GM18858 (cell line): Measurements from ENCODE around the gene LRFN2.

Source experiments
- ATAC-seq: cut with Tn5 transposase; IDR thresholded peaks from one replicate; pipeline ENCODE4 v1.9.1; 2021; ENCODE audit not compliant: unreplicated experiment

Gene LRFN2

DNA sequence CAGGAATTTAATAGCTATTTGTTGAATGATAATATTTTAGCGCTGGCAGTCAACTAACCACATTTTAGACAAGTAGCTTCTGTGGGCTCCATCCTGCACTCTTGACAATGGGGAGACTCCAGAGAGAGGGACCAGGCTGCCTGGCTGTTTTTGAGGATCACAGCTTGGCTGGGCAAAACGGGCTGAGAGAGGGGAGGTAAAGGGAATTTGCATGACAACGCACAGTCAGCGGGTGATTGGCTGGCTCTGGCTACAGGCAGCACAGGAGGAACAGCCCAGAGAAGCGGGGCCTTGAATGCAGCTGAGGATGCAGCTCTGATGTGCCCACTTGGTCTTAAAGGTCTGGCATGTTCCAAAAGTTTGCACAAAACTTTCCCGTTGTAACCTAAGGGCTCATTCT lies 41.2 kb downstream of the LRFN2 start:
- no peak for ATAC-seq

DNA sequence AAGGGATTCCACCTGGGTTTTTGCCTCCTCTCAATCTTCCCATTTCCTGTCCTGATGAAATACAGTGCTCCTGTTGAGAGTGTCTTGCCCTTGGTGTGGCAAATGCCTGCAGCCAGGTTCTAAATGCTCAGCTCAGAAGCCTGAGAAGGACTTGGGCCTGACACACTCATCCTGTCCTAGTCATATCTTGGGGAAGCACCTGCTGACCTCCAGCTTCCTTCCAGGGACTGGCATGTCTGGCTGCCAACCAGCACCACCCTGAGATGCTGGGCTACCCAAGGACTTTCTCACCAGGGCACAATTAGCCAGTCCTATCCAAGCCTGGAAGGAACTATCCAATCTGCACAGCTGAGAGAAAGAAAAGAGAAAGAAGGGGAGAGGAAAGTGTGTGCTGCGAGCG lies 43.4 kb downstream of the LRFN2 start:
- no peak for ATAC-seq

DNA sequence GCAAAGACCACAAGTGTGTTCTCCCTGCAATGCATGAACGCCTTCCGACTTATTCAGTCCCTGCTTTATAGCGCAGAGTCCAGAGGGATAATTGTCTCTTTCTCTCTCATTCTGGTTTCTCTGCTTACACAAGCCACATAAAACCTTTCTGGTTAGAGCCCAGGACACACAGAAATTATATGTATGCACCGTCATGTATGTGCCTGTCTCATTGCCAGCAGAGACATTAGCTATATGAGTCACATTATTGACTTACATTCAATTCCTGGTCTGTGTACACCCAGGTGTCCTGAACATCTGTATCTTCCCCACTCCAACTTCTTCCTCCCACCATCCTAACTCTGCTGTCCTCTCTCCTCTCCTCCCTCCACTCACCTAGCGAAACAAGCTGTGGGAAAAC lies 44.0 kb downstream of the LRFN2 start:
- ATAC-seq, result no peak

DNA sequence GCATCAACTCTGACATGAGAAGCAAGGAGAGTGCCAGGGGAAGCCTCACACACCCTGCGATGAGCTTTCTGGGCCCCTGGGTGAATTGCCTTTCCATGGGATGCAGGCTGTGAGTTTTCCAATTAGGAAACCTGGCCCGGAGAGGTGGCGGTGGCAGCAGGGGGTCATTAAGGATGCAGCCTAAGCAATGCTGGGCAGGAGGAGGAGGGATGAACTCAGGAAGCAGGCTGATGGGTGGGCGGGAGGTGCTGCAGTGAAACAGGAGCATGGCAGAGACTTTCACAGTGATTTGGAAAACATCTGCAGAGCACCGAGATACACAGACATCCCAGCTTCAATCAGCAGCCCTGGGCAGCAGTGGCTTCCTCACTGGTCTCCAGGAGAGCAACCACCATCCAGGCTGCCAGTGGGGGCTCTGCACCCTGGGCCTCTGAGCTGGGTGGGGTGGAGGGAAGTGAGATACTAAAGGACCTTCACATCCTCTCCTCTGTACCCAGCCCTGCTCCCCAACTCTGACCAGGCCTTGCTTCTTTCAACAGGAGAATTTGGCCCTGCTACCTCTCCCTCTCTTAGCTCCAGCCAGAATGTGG lies 44.9 kb downstream of the LRFN2 start:
- no peak for ATAC-seq

DNA sequence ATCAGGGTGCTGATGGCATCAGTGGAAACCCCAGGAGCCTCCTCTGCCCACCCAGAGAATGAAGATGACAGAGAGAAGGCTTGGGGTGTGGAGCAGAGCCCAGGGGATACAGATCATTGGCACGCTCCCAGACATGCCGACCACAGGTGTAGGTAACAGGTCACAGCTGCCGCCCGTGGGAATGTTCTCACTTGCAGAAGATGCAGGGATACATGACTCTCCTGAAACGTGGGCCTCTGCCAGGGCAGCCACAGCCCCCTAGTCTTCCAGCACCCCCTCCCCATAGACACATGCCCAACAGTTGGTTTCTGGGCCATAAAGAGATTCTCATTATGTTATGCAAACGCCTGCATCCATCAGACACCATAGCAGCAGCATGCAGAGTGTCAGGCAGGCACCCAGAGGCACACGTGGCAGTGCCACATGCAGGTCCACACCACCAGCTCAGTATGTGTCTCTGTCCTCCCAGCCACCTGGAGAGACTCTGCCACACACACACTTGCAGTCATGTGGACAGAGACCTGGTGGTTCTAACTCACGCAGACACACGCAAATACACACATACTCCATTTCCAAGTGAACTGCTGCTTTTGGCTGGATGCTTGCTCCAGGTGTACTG lies 45.5 kb downstream of the LRFN2 start:
- ATAC-seq, result no peak

DNA sequence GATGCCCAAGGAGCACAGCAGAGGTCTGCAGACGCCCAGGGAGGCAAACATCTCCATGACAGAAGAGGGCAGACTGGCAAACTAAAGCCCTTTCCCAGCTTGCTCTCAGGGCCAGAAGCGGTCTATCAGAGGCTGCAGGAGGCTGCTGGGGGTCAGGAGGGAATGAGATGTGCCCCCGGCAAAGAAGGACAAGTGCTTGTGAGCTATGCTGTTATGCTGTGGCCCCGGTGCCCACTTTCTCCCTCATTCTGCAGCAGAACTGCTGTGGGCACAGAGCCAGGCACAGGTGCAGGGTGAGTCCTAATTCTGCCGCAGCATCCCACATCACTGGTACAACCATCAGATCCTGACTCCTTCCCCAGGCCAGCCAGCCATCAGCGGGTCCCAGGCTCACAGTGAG lies 46.4 kb downstream of the LRFN2 start:
- ATAC-seq, result no peak

DNA sequence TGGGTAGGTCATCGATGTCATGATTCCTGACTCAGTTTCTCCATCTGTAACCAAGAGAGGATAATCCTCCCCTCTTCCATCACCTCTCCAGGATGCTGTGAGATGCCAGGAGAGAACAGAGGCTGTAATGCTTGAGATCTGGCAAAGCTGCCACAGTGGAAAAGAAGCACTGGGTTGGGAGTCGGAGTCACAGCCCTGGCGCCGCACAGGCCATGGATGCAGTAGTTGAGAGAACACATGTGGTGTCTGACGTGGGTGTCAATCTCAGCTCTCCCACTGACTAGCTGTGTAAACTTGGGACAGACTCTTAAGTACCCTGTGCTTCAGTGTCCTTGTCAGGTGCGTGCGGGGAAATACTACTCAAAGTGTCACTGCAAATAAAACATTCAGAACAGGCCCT lies 47.3 kb downstream of the LRFN2 start:
- no peak for ATAC-seq

DNA sequence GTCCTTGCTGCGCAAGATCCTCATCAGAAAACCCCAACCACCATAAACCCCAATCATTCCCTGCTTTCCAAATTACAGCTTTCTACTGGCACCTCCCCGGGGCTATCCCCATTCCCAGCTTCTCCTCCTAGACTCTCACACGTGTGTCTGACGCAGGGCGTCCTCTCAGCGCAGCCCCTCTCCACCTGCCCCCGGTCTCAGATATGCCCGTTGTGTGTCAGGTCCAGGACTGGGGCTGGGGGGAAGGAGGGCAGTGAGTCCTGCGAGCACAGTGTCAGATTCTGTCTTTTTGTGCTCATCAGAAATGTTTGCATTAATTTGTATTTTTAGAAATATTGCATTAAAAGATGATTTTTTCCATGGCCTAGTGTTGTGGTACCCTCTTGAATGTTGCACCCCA lies 48.6 kb downstream of the LRFN2 start:
- no peak for ATAC-seq

DNA sequence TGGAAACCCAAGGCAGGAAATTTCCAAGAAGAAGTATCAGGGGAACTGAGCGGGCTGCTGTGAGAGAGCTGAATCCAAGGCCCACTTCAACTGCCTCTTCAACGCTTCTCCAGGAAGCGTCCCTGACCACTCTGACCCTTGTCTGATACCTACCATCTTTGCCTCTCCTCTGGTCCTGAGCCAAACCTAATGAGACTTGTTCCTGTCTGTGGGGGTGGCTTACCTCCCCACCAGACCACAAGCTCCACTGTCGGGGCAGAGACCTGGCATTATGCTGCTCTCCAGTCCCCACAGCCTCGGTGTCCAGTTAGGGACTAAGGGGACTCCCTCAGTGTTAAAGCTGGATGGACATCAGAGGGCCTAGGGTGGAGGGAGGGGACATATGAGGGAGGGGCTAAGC lies 49.7 kb downstream of the LRFN2 start:
- ATAC-seq, result no peak

DNA sequence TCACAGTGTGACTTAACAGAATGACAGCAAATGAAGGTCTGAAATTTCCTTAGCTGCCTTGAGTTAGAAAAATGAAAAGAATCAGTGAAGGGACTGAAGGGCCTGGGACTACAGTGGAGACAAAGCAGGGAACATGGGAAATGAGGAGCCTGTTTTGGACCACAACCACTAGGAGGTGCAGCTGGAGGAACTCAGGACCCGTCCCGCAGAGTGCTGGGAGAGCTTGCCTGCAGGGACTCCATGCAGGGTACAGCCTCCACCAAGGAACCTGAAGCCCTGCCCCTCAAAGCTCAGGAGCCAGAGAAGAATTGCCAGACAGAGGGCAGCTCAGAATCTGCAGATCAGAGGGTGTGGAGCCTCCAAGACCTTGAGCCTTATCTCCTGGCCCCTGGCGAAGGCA lies 50.7 kb downstream of the LRFN2 start:
- no peak for ATAC-seq

DNA sequence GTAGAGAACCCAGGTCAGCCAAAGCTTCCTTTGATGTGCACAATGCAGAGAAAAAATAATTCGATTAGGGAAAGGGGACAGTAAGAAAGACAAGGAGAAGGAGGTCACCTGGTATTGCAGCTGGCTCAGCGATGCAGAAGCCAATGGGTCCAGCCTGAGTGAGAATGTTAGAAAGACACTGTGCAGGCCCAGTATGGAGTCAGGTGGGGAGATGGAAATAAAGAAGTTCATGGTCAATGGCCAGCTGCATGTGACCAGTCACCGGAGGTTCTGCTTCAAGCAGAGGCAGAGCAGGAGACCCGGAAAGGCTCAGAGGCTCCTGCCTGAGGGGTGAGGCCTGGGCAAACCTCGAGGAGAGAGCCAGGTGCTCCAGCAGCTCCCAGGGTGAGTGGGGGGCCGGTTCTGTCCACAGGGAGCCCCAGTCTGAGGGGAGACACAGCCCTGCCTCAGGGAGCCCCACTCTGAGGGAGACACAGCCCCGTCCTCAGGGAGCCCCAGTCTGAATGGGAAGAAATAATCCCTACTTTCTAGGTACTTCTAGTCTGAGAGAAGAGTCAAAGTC lies 51.3 kb downstream of the LRFN2 start:
- ATAC-seq, result no peak

DNA sequence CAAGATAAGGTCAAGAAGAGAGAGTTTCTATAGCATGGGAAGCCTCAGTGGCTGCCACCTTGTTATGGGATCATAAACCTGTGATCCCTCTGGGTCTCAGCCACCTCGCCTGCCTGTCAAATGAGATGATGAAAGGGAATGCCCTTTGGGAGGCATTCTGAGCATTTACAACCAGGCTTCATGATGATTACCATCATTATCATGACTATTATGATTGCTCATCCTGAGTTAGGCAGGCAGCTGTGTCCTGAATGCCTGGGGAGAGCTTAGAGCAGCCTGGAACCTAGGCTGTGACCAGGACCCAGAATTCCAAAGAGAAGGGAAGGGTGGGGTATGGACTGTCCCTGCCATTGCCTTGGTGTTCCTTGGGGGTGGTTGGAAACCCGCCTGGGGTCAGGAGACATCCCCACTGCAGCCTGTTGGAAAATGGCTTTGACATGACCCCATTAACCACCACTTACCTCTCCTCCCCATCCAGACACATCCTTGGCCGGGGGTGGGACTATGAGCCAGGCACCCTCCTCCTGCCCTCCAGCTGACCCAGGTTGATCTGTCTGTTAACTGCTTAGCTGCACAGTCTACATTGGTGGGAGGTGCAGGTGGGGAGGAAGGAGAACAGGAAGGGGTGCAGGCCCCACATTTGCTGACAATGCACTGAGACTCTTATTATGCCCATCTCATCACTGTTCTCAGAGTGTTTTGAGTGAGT lies 51.9 kb downstream of the LRFN2 start:
- ATAC-seq, result no peak

DNA sequence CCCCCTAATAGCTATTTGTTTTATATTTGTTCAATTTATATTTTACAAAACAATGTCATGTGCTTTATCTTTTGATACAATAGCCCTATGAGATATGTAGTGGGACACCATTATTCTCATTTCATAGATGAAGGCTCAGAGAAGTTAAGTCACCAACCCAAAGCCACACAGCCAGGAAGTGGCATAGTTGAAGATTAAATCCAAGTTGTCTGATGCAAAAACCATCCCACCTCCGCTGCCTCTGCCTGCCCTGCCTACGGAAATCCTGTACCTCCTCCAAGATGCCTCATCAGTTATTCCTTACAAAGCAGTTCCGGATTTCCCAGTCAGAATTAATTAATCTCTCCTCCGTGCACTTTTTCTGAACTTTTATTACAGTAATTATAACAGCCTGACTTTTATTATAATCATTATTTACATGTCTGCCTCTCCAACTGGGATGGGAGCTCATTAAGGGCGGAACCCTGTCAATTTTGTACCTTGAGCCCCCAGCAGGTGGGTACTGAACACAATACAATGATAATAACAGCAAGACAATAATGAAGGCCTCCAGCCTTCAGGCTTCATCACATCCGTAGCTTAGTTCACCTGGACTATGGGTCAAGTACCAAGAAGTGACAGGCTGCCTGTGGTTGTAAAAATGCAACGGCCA lies 54.7 kb downstream of the LRFN2 start:
- no peak for ATAC-seq

DNA sequence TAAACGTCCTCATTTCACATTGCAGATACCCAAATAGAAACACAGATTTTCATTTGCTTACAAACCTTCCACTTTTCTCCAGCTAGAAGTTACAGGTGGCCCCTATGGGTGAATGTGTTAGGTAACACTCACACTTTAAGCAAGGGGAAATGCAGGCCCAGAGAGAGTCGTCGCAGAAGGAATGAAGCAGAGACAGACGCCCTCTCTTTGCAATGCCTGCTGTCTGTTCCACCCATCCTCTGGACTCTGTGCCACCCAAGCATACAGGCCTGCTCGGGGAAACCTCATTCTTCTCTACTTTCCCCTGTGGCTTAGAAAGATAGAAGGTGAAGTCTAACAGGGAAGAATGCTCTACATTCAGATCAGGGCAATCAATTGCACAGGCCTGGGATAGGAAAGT lies 57.2 kb downstream of the LRFN2 start:
- no peak for ATAC-seq

DNA sequence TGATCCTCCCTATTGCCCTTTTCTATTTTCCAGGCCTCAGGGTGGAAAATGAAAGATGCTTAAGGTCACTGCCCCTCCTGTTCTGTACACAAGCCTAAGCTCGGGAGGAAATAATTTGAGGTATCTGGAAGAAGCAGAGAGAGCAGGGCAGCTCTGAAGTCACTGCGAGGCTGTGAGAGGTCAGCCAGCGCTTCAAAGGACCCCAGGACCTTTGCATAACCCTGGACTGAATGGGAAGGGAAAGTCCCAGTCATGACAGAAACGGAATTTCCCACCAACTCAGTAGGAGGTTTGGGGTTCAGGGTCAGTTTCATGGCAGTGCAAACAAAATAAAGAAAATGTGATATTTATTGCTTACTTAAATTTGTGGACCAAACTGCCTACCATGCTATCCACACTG lies 58.1 kb downstream of the LRFN2 start:
- no peak for ATAC-seq

DNA sequence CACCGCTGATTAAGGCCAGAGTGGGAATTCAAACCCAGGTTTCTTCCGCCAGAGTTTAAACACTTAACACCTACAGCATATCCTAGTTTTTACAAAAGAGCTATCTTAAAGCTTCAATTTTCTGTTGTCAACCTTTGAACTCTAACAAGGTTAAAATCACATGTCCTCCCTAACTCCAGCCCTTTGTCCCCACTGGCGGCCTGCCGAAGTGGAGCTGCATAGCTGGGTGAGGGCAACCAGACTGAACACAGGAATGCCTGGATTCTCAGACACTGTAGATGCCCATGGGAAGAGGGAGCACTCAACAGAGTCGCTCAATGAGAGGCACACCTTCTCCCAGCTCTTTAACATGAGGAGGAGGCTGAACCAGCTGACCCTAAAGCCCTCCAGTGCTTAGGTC lies 59.1 kb downstream of the LRFN2 start:
- no peak for ATAC-seq

DNA sequence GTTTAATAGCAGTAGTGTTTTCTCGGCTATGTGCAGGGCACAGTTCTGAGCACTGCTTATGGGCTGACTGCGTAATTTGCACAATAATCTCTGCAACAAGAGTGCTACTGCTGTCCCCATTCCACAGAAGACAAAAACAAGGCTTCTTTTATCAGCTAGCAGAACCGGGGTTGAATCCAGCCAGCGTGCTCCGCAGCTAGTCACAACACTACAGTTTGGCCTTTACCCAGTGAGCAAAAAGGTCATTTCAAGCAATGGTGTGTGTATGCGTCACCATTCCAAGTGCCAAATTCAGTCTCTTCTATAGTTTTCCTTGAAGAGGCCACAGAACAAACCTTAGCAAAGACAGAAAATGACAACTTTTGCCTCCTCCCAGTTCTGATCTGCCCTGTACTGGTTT lies 61.1 kb downstream of the LRFN2 start:
- no peak for ATAC-seq

DNA sequence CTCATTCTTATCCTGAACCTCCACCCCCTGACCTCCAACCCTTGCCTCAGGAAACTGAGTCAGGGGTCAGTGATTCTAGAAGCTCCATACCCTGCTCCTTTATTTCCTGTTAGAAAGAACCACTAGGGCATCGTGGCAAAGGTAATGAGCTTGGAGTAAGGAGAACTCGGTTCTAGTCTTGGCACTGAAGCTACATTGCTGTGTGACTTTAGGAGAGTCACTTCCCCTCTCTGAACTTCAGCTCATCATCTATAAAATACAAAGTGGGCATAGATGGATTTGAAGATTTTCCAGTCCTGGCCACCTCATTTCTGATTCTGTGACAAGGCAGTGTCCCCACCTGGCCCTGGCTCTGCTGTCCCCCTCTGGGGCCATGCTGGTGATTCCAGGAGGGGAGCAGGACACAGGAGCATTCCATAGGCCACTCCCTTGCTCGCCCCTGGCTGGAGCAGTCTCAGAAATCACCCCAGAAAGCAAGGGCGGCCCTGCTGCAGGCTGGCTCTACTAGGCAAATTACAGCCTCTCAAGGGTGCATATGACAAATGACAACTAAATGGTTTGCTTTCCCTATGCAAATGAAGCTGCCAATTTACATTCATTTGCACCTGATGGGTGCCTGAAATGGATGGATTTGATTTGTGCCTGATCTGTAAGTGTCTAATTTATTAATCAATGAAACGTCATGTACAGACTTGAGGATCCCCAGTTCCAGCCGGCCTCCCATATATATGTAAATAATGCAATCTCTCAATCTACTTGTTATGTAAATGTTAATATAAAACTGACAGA lies 62.2 kb downstream of the LRFN2 start:
- no peak for ATAC-seq

DNA sequence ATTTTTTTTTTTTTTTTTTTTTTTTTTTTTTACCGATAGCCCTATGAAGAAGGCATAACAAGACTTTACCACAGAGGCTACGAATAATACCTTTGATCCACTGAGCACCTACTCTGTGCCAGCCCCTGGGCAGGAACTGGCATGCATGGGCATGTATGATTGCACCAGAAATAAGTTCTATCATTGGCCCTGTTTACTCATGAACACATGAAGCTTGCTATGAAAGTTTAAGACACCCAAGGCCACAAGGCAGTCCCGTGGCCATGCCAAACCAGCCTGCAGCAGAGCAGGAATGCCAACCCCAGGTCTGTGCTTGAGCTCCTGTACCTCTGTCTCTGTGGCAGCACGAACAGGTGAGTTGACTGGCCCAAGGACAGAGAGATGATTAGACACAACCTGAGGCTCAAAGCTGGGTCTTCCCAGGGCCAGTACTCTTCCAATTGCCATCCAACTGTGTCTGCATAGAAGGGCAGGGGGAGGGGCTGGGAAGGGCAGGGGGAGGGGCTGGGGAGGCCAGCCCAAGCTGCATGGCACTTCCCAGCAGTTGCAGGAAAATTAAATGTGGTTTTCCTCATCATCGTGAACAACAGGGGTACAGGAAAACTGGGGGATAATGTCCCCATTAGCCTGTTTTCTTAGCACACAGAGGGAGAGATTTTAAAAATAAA lies 63.5 kb downstream of the LRFN2 start:
- no peak for ATAC-seq

DNA sequence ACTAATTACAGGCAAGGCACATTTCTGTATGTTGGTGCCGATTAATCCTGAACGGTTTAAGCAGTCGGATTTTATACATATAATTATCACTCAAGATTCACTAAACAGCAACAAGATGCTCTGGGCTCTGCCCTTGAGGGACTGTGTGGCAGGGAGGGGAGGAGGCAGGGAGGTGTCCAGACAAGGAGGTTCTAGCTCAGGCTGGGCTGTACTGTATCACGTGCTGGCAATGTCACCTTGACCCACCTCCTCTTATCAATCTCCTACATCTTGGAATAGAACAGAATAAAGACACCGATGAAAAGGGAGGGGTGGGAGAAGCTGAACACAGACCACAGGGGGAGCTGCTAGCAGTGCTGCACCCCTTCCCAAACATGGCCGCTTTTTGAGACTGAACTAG lies 65.7 kb downstream of the LRFN2 start:
- ATAC-seq, result no peak

DNA sequence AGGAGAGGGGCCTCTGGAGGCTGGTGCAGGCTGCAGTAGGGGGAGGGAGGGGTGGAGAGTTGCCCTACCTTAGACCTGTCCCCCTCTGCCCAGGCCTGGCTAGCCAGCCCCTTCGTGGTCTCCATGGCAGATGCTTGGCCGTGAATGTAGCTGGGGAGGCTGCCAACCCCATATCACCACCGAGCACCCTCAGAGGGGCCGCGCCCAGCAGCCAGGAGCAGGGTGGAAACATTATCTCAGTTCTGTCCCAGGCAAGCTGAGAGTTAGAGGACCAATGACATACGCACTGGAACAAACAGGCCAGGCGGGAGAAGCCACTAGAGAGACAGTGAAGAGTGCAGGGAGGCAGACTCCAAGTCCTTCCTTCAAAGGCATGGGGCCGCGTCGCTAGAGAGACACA lies 66.5 kb downstream of the LRFN2 start:
- no peak for ATAC-seq
